SK-N-SH (cell line): ENCODE results near the gene KCNJ12. TPM values are rescaled to one million over a fixed set of nuclear protein-coding genes. Genes with fewer than 3 reads are reported as not detected.

ENCODE experiments used
- CTCF ChIA-PET: fragments of 300-600, 350-600 bp; formaldehyde crosslinking; extraction: SDS; loops from one replicate; lab custom pipeline; 2021; lab: Yijun Ruan, JAX
- POLR2A ChIA-PET: fragments of 350-600 bp; sonication (Branson Sonifier 250); formaldehyde crosslinking; extraction: SDS; loops from one replicate; lab custom pipeline; 2020; ENCODE audit warnings: antibody characterized with exemption, inconsistent platforms; lab: Yijun Ruan, JAX
- DNase-seq: peaks from one replicate; pipeline ENCODE4 v3.0.0; 2012
- H2AFZ ChIP-seq: fragments of 200-600 bp; sonication (generic); 2 replicates; pipeline ENCODE4 v1.8.1; 2016; ENCODE audit warnings: antibody characterized with exemption, mild to moderate bottlenecking, low read depth
- H3F3A ChIP-seq: fragments of 200-600 bp; sonication (generic); replicated peaks from 2 replicates; pipeline ENCODE3; 2016; ENCODE audit warnings: antibody characterized with exemption, mild to moderate bottlenecking; ENCODE audit not compliant: insufficient read depth
- H3K27ac ChIP-seq, 2 experiments: fragments of 200-500 bp in 1 of 2; fragments of 200-600 bp in 1 of 2; sonication (Bioruptor generic) in 1 of 2; sonication (generic), shearing (Covaris generic) in 1 of 2; 2 replicates each; pipeline versions ENCODE4 v1.5.1 to v1.6.1; 2014 to 2016; ENCODE audit warnings: low read depth in 2 of 2, inconsistent platforms in 1 of 2, low read length in 1 of 2, mild to moderate bottlenecking in 1 of 2, mixed read lengths in 1 of 2
- H3K27me3 ChIP-seq: fragments of 200-600 bp; sonication (generic), shearing (Covaris generic); 2 replicates; pipeline ENCODE4 v1.6.1; 2016; ENCODE audit warnings: mixed run types; ENCODE audit not compliant: insufficient read depth
- H3K36me3 ChIP-seq, 2 experiments: fragments of 200-500 bp in 1 of 2; fragments of 200-600 bp in 1 of 2; sonication (Bioruptor generic) in 1 of 2; sonication (generic) in 1 of 2; replicated peaks in 1 of 2; 2 replicates each; pipeline versions ENCODE3 to v1.5.1; 2014 to 2016; ENCODE audit warnings: low read length in 1 of 2, mild to moderate bottlenecking in 1 of 2; ENCODE audit not compliant: insufficient read depth in 2 of 2, control insufficient read depth in 1 of 2
- H3K4me1 ChIP-seq, 2 experiments: fragments of 200-500 bp in 1 of 2; fragments of 200-600 bp in 1 of 2; sonication (Bioruptor generic) in 1 of 2; sonication (generic), shearing (Covaris generic) in 1 of 2; 2 replicates each; pipeline versions ENCODE4 v1.5.1 to v1.6.1; 2014 to 2016; ENCODE audit warnings: low read depth in 1 of 2, low read length in 1 of 2, mixed run types in 1 of 2; ENCODE audit not compliant: insufficient read depth in 2 of 2, control insufficient read depth in 1 of 2
- H3K4me2 ChIP-seq: fragments of 200-600 bp; sonication (generic), shearing (Covaris generic); 2 replicates; pipeline ENCODE4 v1.6.1; 2017; ENCODE audit warnings: mixed run types
- H3K4me3 ChIP-seq, 2 experiments: fragments of 200-500 bp in 1 of 2; fragments of 200-600 bp in 1 of 2; sonication (Bioruptor generic) in 1 of 2; sonication (generic), shearing (Covaris generic) in 1 of 2; 2 replicates each; pipeline versions ENCODE4 v1.5.1 to v1.8.1; 2014 to 2016; ENCODE audit warnings: low read depth in 2 of 2, inconsistent platforms in 1 of 2, low read length in 1 of 2, mild to moderate bottlenecking in 1 of 2, mixed read lengths in 1 of 2, moderate library complexity in 1 of 2
- H3K79me2 ChIP-seq: fragments of 200-600 bp; sonication (generic); 2 replicates; pipeline ENCODE4 v1.8.1; 2017; ENCODE audit warnings: mild to moderate bottlenecking; ENCODE audit not compliant: insufficient read depth
- H3K9ac ChIP-seq: fragments of 200-600 bp; sonication (generic); 2 replicates; pipeline ENCODE4 v1.6.1; 2017; ENCODE audit warnings: mixed run types
- H3K9me2 ChIP-seq: fragments of 200-600 bp; sonication (generic); 2 replicates; pipeline ENCODE4 v1.6.1; 2017; ENCODE audit warnings: mixed run types
- H3K9me3 ChIP-seq: fragments of 200-600 bp; sonication (generic); 2 replicates; pipeline ENCODE4 v1.6.1; 2017; ENCODE audit warnings: mixed run types, mild to moderate bottlenecking, moderate library complexity
- H4K20me1 ChIP-seq: fragments of 200-600 bp; sonication (generic); 2 replicates; pipeline ENCODE4 v1.6.1; 2017; ENCODE audit warnings: mild to moderate bottlenecking, mixed run types; ENCODE audit not compliant: insufficient read depth
- EP300 ChIP-seq, 2 experiments: IDR thresholded peaks; 2 replicates each; pipeline versions ENCODE4 v1.4.0 to v1.6.1; 2012; ENCODE audit warnings: borderline replicate concordance in 1 of 2, low read depth in 1 of 2, low read length in 1 of 2
- GATA2 ChIP-seq: sonication (generic); formaldehyde crosslinking; IDR thresholded peaks from 2 replicates; pipeline ENCODE4 v1.5.0; 2020; ENCODE audit warnings: mild to moderate bottlenecking, missing genetic modification reagents
- MXI1 ChIP-seq: IDR thresholded peaks from 2 replicates; pipeline ENCODE4 v1.6.1; 2012; ENCODE audit warnings: mild to moderate bottlenecking, low read depth, low read length, improper control_type of control experiment
- POLR2AphosphoS5 ChIP-seq: IDR thresholded peaks from 2 replicates; pipeline ENCODE4 v1.6.1; 2012; ENCODE audit warnings: low read depth, low read length
- RAD21 ChIP-seq: IDR thresholded peaks from 2 replicates; pipeline ENCODE4 v1.6.1; 2012; ENCODE audit warnings: mild to moderate bottlenecking, low read length
- REST ChIP-seq: IDR thresholded peaks from 2 replicates; pipeline ENCODE4 v1.6.1; 2012; ENCODE audit warnings: mild to moderate bottlenecking, low read depth, low read length, moderate library complexity
- USF1 ChIP-seq: IDR thresholded peaks from 2 replicates; pipeline ENCODE4 v1.4.0; 2012; ENCODE audit warnings: low read depth, borderline replicate concordance
- WGBS: methylation state at CpG from one replicate; pipeline ENCODE4 v1.1.6; 2017; ENCODE audit warnings: low lambda C conversion rate; 5-methylcytosine and 5-hydroxymethylcytosine counted together
- polyA plus RNA-seq, 3 experiments: library from polyadenylated mRNA; depleted of rRNA; stranded (reverse); fragments of >200 nt; gene quantifications; 2 replicates each; pipeline ENCODE4 v1.2.3, GENCODE V29; 2012
- TF ChIP-seq, protein P1 (sequence below): fragments of 200-600 bp; sonication (generic); IDR thresholded peaks from 2 replicates; pipeline ENCODE4 v1.6.1; 2017; ENCODE audit warnings: antibody characterized with exemption, mild to moderate bottlenecking, moderate library complexity

KCNJ12 gene
- polyA plus RNA-seq, 1 of the 3 experiments (the other 2 are of a cell fraction), result 0.36 TPM

GRCh38 chr17:21352981-21353265, 23.2 kb upstream of the KCNJ12 start (continued):
- TF ChIP-seq, protein P1, sequence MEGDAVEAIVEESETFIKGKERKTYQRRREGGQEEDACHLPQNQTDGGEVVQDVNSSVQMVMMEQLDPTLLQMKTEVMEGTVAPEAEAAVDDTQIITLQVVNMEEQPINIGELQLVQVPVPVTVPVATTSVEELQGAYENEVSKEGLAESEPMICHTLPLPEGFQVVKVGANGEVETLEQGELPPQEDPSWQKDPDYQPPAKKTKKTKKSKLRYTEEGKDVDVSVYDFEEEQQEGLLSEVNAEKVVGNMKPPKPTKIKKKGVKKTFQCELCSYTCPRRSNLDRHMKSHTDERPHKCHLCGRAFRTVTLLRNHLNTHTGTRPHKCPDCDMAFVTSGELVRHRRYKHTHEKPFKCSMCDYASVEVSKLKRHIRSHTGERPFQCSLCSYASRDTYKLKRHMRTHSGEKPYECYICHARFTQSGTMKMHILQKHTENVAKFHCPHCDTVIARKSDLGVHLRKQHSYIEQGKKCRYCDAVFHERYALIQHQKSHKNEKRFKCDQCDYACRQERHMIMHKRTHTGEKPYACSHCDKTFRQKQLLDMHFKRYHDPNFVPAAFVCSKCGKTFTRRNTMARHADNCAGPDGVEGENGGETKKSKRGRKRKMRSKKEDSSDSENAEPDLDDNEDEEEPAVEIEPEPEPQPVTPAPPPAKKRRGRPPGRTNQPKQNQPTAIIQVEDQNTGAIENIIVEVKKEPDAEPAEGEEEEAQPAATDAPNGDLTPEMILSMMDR, result no peak
- TF ChIP-seq POLR2AphosphoS5 (no peak), EP300 (IDR thresholded peaks at IDR 0.05; ENCODE audit: borderline replicate concordance in 1 of 2, low read depth in 1 of 2, low read length in 1 of 2) (no peak), GATA2 (CRISPR knock-in tag) (no peak)

DNA sequence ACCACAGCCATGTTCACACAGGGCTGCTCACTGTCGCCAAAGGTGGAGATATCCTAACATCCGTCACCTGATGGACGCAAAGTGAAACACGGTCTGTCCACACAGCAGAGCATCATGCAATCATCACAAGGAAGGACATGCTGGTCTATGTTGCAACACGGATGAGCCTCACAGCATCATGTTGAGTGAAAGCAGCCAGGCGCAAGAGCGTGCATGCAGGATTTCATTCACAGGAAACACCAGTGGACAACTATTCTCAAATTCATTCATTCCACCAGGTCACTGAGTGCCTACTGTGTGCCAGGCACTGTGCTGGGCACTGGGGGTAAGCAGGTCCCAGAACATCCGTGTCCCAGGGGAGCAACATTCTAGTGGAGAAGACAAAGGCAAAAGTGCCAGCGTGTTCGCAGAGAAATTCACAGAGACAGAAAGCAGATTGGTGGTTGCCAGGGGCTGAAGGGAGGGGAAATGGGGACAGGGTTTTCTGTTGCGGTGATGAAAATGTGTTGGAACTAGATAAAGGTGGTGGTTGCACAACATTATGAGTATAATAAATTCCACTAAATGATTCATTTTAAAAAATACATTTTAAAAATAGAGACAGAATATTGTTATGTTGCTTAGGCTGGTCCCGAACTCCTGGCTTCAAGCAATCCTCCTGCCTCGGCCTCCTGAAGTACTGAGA, 22.7 kb upstream of the KCNJ12 start:
- no peak overlapping the region for H3K4me3 ChIP-seq
- no peaks in the 10 kb centered on the region for H3K79me2 ChIP-seq
- DNase-seq, result no peak
- CTCF ChIA-PET, result no interaction called here
- H3K27me3 ChIP-seq, result no peaks in the 10 kb centered on the region
- no peaks in the 10 kb centered on the region for H4K20me1 ChIP-seq
- H3K9me2 ChIP-seq, result no peaks in the 10 kb centered on the region
- H3K9ac ChIP-seq, result no peak overlapping the region
- no peaks in the 10 kb centered on the region for H3K36me3 ChIP-seq
- no peak overlapping the region for H3K4me2 ChIP-seq
- POLR2A ChIA-PET, result no interaction called here
- H3K27ac ChIP-seq, result no peak overlapping the region
- H2AFZ ChIP-seq, result no peak overlapping the region
- peaks cover 0 to 11% of the 10 kb centered on the region in 2 experiments; a peak in 1 of 4 replicates for H3K4me1 ChIP-seq
- TF ChIP-seq REST, result no peak
- no peak for TF ChIP-seq USF1
- no peak for TF ChIP-seq RAD21
- TF ChIP-seq MXI1, result no peak
- 85% methylated on average over 12 of the region's 13 CpGs for WGBS
- no peaks in the 10 kb centered on the region for H3K9me3 ChIP-seq
- no peaks in the 10 kb centered on the region for H3F3A ChIP-seq
